HG03439 (cell line): ENCODE measurements around the gene TMEM42.

Experiments
- ATAC-seq: cut with Tn5 transposase; IDR thresholded peaks from one replicate; pipeline ENCODE4 v1.9.1; 2021; ENCODE audit warnings: mild to moderate bottlenecking, moderate library complexity; ENCODE audit not compliant: unreplicated experiment

TMEM42 gene

GRCh38 chr3:44870375-44871061 lies 8.8 kb downstream of the TMEM42 start:
- ATAC-seq: no peak

GRCh38 chr3:44874308-44874707 lies 12.6 kb downstream of the TMEM42 start, which contains the start of gene TGM4:
Gene TGM4, plus strand, starts transcription at chr3:44874608. Its CDS starts 71 bp downstream, at chr3:44874679.
- no peak for ATAC-seq

- no peak for ATAC-seq
Measured at GRCh38 chr3:44875596-44875995, 13.9 kb downstream of the TMEM42 start.

- ATAC-seq: no peak
Measured at GRCh38 chr3:44877333-44877732, 15.6 kb downstream of the TMEM42 start.

GRCh38 chr3:44880284-44880683 lies 18.6 kb downstream of the TMEM42 start:
- no peak for ATAC-seq

- no peak for ATAC-seq
Measured at GRCh38 chr3:44883213-44883955, 21.7 kb downstream of the TMEM42 start.

- no peak for ATAC-seq
Measured at GRCh38 chr3:44883999-44884431, 22.3 kb downstream of the TMEM42 start.

GRCh38 chr3:44885618-44886017 lies 23.9 kb downstream of the TMEM42 start:
- no peak for ATAC-seq

- no peak for ATAC-seq
Measured at GRCh38 chr3:44886561-44886960, 24.8 kb downstream of the TMEM42 start.

GRCh38 chr3:44887101-44887500 lies 25.4 kb downstream of the TMEM42 start:
- no peak for ATAC-seq

GRCh38 chr3:44890258-44890657 lies 28.5 kb downstream of the TMEM42 start:
- ATAC-seq: no peak

- no peak for ATAC-seq
Measured at GRCh38 chr3:44890852-44891251, 29.1 kb downstream of the TMEM42 start.

- no peak for ATAC-seq
Measured at GRCh38 chr3:44892689-44893088, 31.0 kb downstream of the TMEM42 start.

GRCh38 chr3:44893097-44893496 lies 31.4 kb downstream of the TMEM42 start:
- ATAC-seq: no peak

- no peak for ATAC-seq
Measured at GRCh38 chr3:44894485-44894884, 32.8 kb downstream of the TMEM42 start.

GRCh38 chr3:44896440-44896839 lies 34.7 kb downstream of the TMEM42 start:
- ATAC-seq: no peak

- ATAC-seq: no peak
Measured at GRCh38 chr3:44899683-44900367, 38.1 kb downstream of the TMEM42 start.

GRCh38 chr3:44902628-44903027 lies 40.9 kb downstream of the TMEM42 start:
- no peak for ATAC-seq

- no peak for ATAC-seq
Measured at GRCh38 chr3:44903314-44903713, 41.6 kb downstream of the TMEM42 start.

GRCh38 chr3:44903751-44904150 lies 42.0 kb downstream of the TMEM42 start:
- no peak for ATAC-seq

- ATAC-seq: no peak
Measured at GRCh38 chr3:44905446-44906157, 43.9 kb downstream of the TMEM42 start.
